Neutrophil (primary cell): ENCODE results near the gene MAPKAPK2.

ENCODE experiments used
- H3K27ac ChIP-seq: fragments of 200-600 bp; sonication (generic); 2 replicates; pipeline ENCODE4 v1.5.1; 2016; ENCODE audit warnings: mild to moderate bottlenecking, moderate library complexity
- H3K27me3 ChIP-seq: fragments of 200-600 bp; sonication (generic); 2 replicates; pipeline ENCODE4 v1.6.0; 2016; ENCODE audit warnings: mild to moderate bottlenecking
- H3K36me3 ChIP-seq: fragments of 200-600 bp; sonication (generic); 2 replicates; pipeline ENCODE4 v1.5.1; 2017
- H3K4me1 ChIP-seq, 2 experiments: fragments of 200-600 bp in 1 of 2; sonication (generic) in 1 of 2; 1 replicate in 1 of 2; 2 replicates in 1 of 2; pipeline versions ENCODE4 v1.5.1 to v1.6.1; 2013 to 2016; ENCODE audit warnings: low read depth in 1 of 2, low read length in 1 of 2, mild to moderate bottlenecking in 1 of 2, moderate library complexity in 1 of 2; ENCODE audit not compliant: control insufficient read depth in 1 of 2, insufficient read depth in 1 of 2
- H3K4me3 ChIP-seq, 2 experiments: fragments of 200-600 bp in 1 of 2; sonication (generic) in 1 of 2; 1 replicate in 1 of 2; 2 replicates in 1 of 2; pipeline ENCODE4 v1.5.1; 2013 to 2016; ENCODE audit warnings: low read depth in 1 of 2, low read length in 1 of 2, mild to moderate bottlenecking in 1 of 2, moderate library complexity in 1 of 2
- H3K9me3 ChIP-seq: fragments of 200-600 bp; sonication (generic); 2 replicates; pipeline ENCODE4 v1.5.1; 2016
- TF ChIP-seq, protein P1 (sequence below): fragments of 200-600 bp; sonication (generic); IDR thresholded peaks from 2 replicates; pipeline ENCODE4 v1.5.1; 2016; ENCODE audit warnings: antibody characterized with exemption

The MAPKAPK2 gene

DNA sequence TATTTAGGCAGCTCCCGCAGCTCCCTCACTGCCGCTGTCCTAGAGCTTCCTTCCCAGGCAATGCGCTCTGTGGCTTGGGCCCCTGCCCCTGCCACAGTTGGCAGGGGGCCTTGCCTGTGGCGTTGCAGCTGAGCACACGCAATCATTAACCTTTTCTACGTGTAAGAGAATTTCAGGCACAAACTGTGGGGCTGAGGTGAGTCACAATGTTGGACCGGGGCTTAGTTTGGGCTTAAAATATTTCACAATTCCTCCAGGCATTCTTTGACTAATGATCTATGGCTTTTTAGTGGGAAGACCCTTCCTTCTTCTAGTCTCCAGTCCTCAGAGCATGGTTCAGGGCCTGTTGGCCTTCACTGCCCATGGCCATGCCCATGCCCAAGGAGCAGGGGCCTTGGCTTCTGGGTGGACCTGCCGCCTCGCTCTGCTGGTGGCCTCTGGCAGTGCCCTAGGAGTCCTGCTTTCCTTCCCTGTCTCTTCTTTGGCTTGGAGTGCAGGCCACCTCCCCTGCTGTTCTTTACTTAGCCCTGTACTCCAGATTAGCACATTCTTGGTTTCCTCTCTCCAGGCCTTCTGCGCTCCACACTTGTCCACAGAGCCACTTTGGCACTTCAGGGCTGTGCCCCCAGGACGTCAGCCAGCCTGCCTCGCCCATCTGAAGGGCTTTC, 39.2 kb downstream of the MAPKAPK2 start:
- Histone ChIP-seq H3K4me1 (peaks cover 74 to 95% of the 10 kb centered on the region in 2 experiments), H3K27ac (peak overlapping the region; percentile 58), H3K9me3 (no peaks in the 10 kb centered on the region), H3K4me3 (no peak overlapping the region), H3K27me3 (no peaks in the 10 kb centered on the region), H3K36me3 (peaks cover 8% of the 10 kb centered on the region)
- TF ChIP-seq, protein P1, sequence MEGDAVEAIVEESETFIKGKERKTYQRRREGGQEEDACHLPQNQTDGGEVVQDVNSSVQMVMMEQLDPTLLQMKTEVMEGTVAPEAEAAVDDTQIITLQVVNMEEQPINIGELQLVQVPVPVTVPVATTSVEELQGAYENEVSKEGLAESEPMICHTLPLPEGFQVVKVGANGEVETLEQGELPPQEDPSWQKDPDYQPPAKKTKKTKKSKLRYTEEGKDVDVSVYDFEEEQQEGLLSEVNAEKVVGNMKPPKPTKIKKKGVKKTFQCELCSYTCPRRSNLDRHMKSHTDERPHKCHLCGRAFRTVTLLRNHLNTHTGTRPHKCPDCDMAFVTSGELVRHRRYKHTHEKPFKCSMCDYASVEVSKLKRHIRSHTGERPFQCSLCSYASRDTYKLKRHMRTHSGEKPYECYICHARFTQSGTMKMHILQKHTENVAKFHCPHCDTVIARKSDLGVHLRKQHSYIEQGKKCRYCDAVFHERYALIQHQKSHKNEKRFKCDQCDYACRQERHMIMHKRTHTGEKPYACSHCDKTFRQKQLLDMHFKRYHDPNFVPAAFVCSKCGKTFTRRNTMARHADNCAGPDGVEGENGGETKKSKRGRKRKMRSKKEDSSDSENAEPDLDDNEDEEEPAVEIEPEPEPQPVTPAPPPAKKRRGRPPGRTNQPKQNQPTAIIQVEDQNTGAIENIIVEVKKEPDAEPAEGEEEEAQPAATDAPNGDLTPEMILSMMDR, result no peak

- Histone ChIP-seq H3K27ac (peak overlapping the region; percentile 58), H3K36me3 (peaks cover 22% of the 10 kb centered on the region), H3K27me3 (no peaks in the 10 kb centered on the region), H3K9me3 (no peaks in the 10 kb centered on the region), H3K4me1 (peaks cover 68 to 83% of the 10 kb centered on the region in 2 experiments), H3K4me3 (no peak overlapping the region)
- TF ChIP-seq, protein P1, result peak; percentile 50
These were observed 40.6 kb downstream of the MAPKAPK2 start for GRCh38 chr1:206725109-206725963.

- Histone ChIP-seq H3K4me1 (peaks cover 59 to 60% of the 10 kb centered on the region in 2 experiments), H3K27ac (peak overlapping the region; percentile 60), H3K4me3 (no peak overlapping the region), H3K9me3 (no peaks in the 10 kb centered on the region), H3K36me3 (peaks cover 45% of the 10 kb centered on the region), H3K27me3 (no peaks in the 10 kb centered on the region)
- TF ChIP-seq, protein P1, result no peak
These were observed 43.4 kb downstream of the MAPKAPK2 start for GRCh38 chr1:206727981-206728696.

DNA sequence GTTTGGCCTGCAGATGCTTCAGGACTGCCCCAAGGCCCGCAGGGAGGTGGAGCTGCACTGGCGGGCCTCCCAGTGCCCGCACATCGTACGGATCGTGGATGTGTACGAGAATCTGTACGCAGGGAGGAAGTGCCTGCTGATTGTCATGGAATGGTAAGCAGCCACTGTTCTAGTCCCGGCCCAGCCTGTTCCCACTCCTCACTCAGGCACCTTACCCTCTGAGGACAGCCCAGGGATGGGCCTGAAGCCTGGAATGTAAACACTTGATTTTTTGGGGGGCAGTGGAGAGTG, 43.9 kb downstream of the MAPKAPK2 start:
- Histone ChIP-seq H3K4me1 (peaks cover 54 to 55% of the 10 kb centered on the region in 2 experiments), H3K27me3 (no peaks in the 10 kb centered on the region), H3K9me3 (no peaks in the 10 kb centered on the region), H3K4me3 (no peak overlapping the region), H3K36me3 (peaks cover 49% of the 10 kb centered on the region), H3K27ac (peak overlapping the region; percentile 60)
- TF ChIP-seq, protein P1, result no peak

- H3K27me3 ChIP-seq, result no peaks in the 10 kb centered on the region
- no peaks in the 10 kb centered on the region for H3K9me3 ChIP-seq
- H3K27ac ChIP-seq, result peak overlapping the region; percentile 60
- H3K4me3 ChIP-seq, result no peak overlapping the region
- H3K36me3 ChIP-seq, result peaks cover 53% of the 10 kb centered on the region
- TF ChIP-seq, protein P1, result no peak
- H3K4me1 ChIP-seq, result peaks cover 50 to 51% of the 10 kb centered on the region in 2 experiments
These were observed 44.3 kb downstream of the MAPKAPK2 start for GRCh38 chr1:206729050-206729449.
